Small intestine (tissue), 7 donors: ENCODE data around the gene KRT20. TPM values are rescaled to one million over a fixed set of nuclear protein-coding genes. Genes with fewer than 3 reads are reported as not detected.

ENCODE experiments used
- DNase-seq, 2 donors: peaks; one replicate each; pipeline versions ENCODE4 v3.0.0 to v3.0.0-alpha.2; 2013
- FAIRE-seq: peaks from 2 replicates; lab custom pipeline; 2012; peaks lifted over from hg19 to GRCh38; lab: Jason Lieb, UNC
- H3K27ac ChIP-seq, 3 donors: one replicate each; pipeline ENCODE4 v1.5.1; 2013; ENCODE audit warnings: low read length in 2 of 3, mild to moderate bottlenecking in 2 of 3, control low read depth in 1 of 3, inconsistent platforms in 1 of 3, low read depth in 1 of 3, moderate library complexity in 1 of 3
- H3K27me3 ChIP-seq, 3 donors: one replicate each; pipeline ENCODE4 v1.6.1; 2013; ENCODE audit warnings: low read length in 3 of 3, inconsistent platforms in 1 of 3; ENCODE audit not compliant: control insufficient read depth in 3 of 3, insufficient read depth in 3 of 3
- H3K36me3 ChIP-seq, 3 donors: one replicate each; pipeline ENCODE4 v1.6.1; 2013; ENCODE audit warnings: low read length in 3 of 3, inconsistent platforms in 1 of 3, low read depth in 1 of 3, mild to moderate bottlenecking in 1 of 3, moderate library complexity in 1 of 3; ENCODE audit not compliant: control insufficient read depth in 3 of 3, insufficient read depth in 2 of 3
- H3K4me1 ChIP-seq, 3 donors: one replicate each; pipeline ENCODE4 v1.6.1; 2013; ENCODE audit warnings: low read length in 2 of 3, inconsistent platforms in 1 of 3, low read depth in 1 of 3, mild to moderate bottlenecking in 1 of 3, moderate library complexity in 1 of 3; ENCODE audit not compliant: control insufficient read depth in 3 of 3, insufficient read depth in 2 of 3
- H3K4me3 ChIP-seq, 3 donors: one replicate each; pipeline ENCODE4 v1.5.1; 2013; ENCODE audit warnings: low read length in 3 of 3, control low read depth in 1 of 3, inconsistent platforms in 1 of 3, low read depth in 1 of 3, mild to moderate bottlenecking in 1 of 3, moderate library complexity in 1 of 3
- H3K9me3 ChIP-seq, 2 donors: one replicate each; pipeline ENCODE4 v1.6.1; 2013; ENCODE audit warnings: low read depth in 1 of 2, low read length in 1 of 2; ENCODE audit not compliant: control insufficient read depth in 2 of 2, insufficient read depth in 1 of 2
- WGBS, 3 donors: extraction: QIAGEN DNeasy Blood & Tissue Kit; methylation state at CpG; one replicate each; pipeline ENCODE4 v1.1.7; 2013; 5-methylcytosine and 5-hydroxymethylcytosine counted together
- polyA plus RNA-seq, 4 donors: library from polyadenylated mRNA; stranded (reverse) in 3 of 4; unstranded in 1 of 4; fragments of 200-250 nt in 3 of 4; fragments of 120-200 nt in 1 of 4; gene quantifications; one replicate each; pipeline versions ENCODE4 v1.2.1 to v1.2.3, GENCODE V29; 2013
- donor health status: healthy with polysubstance abuse.
- donor health status: control.
- donor health status: control.
- donor health status: Bipolar disorder and iron deficiency.
- donor health status: healthy.

KRT20 gene
- polyA plus RNA-seq, 4 donors, result 66.8 to 1,534 (median 545) TPM

DNA sequence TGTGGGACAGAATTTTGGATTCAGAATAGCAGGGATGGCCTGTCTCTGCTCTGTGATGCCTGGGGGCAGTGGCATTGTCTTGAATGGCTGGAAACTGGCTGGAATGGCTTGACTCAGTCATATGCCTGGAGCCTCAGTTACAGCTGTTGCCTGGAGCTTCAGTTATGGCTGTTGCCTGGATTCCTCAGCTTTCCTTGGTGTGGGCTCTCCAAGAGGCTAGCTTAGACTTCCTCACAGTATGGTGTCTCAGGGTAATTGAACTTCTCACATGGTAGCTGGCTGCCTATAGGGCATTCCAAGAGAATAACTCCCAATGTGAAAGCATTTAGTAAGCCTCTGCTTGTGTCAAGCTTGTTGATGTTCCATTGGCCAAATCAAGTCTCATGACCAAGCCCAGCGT lies 31.3 kb upstream of the KRT20 start:
- H3K27ac ChIP-seq, result no peak overlapping the region
- H3K36me3 ChIP-seq, result no peaks in the 10 kb centered on the region
- no peak for DNase-seq
- H3K4me3 ChIP-seq, result no peak overlapping the region
- H3K27me3 ChIP-seq, result no peaks in the 10 kb centered on the region
- 38 to 60% (median 54%) methylated on average over 1 of the region's 1 CpG for WGBS, 3 donors
- FAIRE-seq, result no peak
- no peaks in the 10 kb centered on the region for H3K4me1 ChIP-seq
- H3K9me3 ChIP-seq, result no peaks in the 10 kb centered on the region

DNA sequence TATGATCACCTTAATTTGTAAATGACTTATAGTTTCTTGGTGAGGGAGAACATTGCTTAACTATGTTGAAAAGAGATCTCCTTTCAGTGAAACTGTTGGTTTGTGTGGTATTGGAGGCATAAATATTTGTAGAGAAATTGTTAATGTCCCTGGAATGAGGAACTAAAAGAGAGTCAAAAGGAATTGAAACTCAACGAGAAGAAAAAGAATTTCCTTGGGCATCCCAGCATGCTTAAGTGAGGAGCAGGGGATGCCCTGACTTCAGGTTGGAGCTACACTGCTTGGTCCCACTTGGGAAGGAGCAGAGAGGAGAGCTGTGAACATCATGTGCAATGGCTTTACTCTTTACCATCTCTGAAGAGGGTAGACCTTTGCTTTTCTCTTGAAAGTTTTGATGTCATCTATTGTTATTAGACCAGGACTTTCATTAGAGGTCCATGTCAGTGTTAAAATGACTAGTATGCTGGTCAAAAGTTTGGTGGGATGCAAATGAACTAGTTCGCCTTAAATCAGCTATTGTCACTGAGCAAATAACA lies 30.7 kb upstream of the KRT20 start:
- Histone ChIP-seq H3K27ac (no peak overlapping the region), H3K27me3 (no peaks in the 10 kb centered on the region), H3K4me3 (no peak overlapping the region), H3K36me3 (no peaks in the 10 kb centered on the region), H3K4me1 (no peaks in the 10 kb centered on the region), H3K9me3 (no peaks in the 10 kb centered on the region)
- FAIRE-seq (no peak), DNase-seq (no peak)
- 55 to 62% (median 56%) methylated on average over 2 of the region's 2 CpGs for WGBS, 3 donors

- WGBS, 3 donors, result 58 to 61% (median 59%) methylated on average over 3 of the region's 3 CpGs
- DNase-seq, result no peak
- Histone ChIP-seq H3K27me3 (no peaks in the 10 kb centered on the region), H3K4me1 (no peaks in the 10 kb centered on the region), H3K9me3 (no peaks in the 10 kb centered on the region), H3K27ac (no peak overlapping the region), H3K36me3 (no peaks in the 10 kb centered on the region), H3K4me3 (no peak overlapping the region)
- no peak for FAIRE-seq
Measured at GRCh38 chr17:40915199-40915661, 30.2 kb upstream of the KRT20 start.

GRCh38 chr17:40914075-40914855 lies 29.2 kb upstream of the KRT20 start:
- Histone ChIP-seq H3K36me3 (no peaks in the 10 kb centered on the region), H3K4me3 (no peak overlapping the region), H3K27me3 (no peaks in the 10 kb centered on the region), H3K9me3 (no peaks in the 10 kb centered on the region), H3K4me1 (peaks cover 0 to 5% (median 0%) of the 10 kb centered on the region in 3 donors), H3K27ac (no peak overlapping the region)
- 78 to 87% (median 82%) methylated on average over 3 of the region's 3 CpGs for WGBS, 3 donors
- DNase-seq, result no peak
- no peak for FAIRE-seq

GRCh38 chr17:40912486-40913210 lies 27.6 kb upstream of the KRT20 start:
- FAIRE-seq (no peak), DNase-seq (no peak)
- Histone ChIP-seq H3K36me3 (no peaks in the 10 kb centered on the region), H3K4me1 (peaks cover 0 to 5% (median 0%) of the 10 kb centered on the region in 3 donors), H3K27ac (no peak overlapping the region), H3K27me3 (no peaks in the 10 kb centered on the region), H3K4me3 (no peak overlapping the region), H3K9me3 (no peaks in the 10 kb centered on the region)
- WGBS, 3 donors, result 86 to 92% (median 89%) methylated on average over 13 of the region's 13 CpGs

- Histone ChIP-seq H3K27ac (no peak overlapping the region), H3K27me3 (no peaks in the 10 kb centered on the region), H3K9me3 (no peaks in the 10 kb centered on the region), H3K4me1 (peaks cover 0 to 5% (median 0%) of the 10 kb centered on the region in 3 donors), H3K4me3 (no peak overlapping the region), H3K36me3 (no peaks in the 10 kb centered on the region)
- 63 to 82% (median 81%) methylated on average over 3 of the region's 3 CpGs for WGBS, 3 donors
- DNase-seq (no peak), FAIRE-seq (no peak)
Measured at GRCh38 chr17:40910441-40910841, 25.4 kb upstream of the KRT20 start.

GRCh38 chr17:40909755-40910154 lies 24.7 kb upstream of the KRT20 start:
- Histone ChIP-seq H3K4me1 (peaks cover 0 to 11% (median 0%) of the 10 kb centered on the region in 3 donors), H3K27me3 (no peaks in the 10 kb centered on the region), H3K9me3 (no peaks in the 10 kb centered on the region), H3K27ac (no peak overlapping the region), H3K4me3 (no peak overlapping the region), H3K36me3 (no peaks in the 10 kb centered on the region)
- 14 to 37% (median 25%) methylated on average over 4 of the region's 4 CpGs for WGBS, 3 donors
- DNase-seq (no peak), FAIRE-seq (no peak)

- no peak overlapping the region for H3K27ac ChIP-seq
- peak; percentile 79 for FAIRE-seq
- DNase-seq, result peak; percentile 89 to 94
- H3K9me3 ChIP-seq, result no peaks in the 10 kb centered on the region
- 2 to 4% (median 3%) methylated on average over 5 of the region's 5 CpGs for WGBS, 3 donors
- H3K27me3 ChIP-seq, result no peaks in the 10 kb centered on the region
- H3K4me3 ChIP-seq, result no peak overlapping the region
- peaks cover 0 to 15% (median 0%) of the 10 kb centered on the region in 3 donors for H3K4me1 ChIP-seq
- no peaks in the 10 kb centered on the region for H3K36me3 ChIP-seq
Measured at GRCh38 chr17:40909351-40909750, 24.3 kb upstream of the KRT20 start.
